K562 (cell line): ENCODE results near the gene RAP1A. TPM values are rescaled to one million over a fixed set of nuclear protein-coding genes. Genes with fewer than 3 reads are reported as not detected.

ENCODE experiments used
- HMG20B ChIP-seq: fragments of 250-450 bp; sonication (Bioruptor Pico); IDR thresholded peaks from 2 replicates; pipeline ENCODE4 v1.5.0; 2021; ENCODE audit warnings: mild to moderate bottlenecking
- KAT7 ChIP-seq: sonication (generic); formaldehyde crosslinking; IDR thresholded peaks from 2 replicates; pipeline ENCODE4 v1.8.0; 2022; ENCODE audit warnings: missing genetic modification reagents, mild to moderate bottlenecking, borderline replicate concordance
- MCM3 ChIP-seq: fragments of 450-650 bp; IDR thresholded peaks from 2 replicates; pipeline ENCODE4 v1.6.1; 2016
- ZBTB17 ChIP-seq: fragments of 450-650 bp; formaldehyde crosslinking; IDR thresholded peaks from 2 replicates; pipeline ENCODE4 v1.4.0; 2020; ENCODE audit warnings: mild to moderate bottlenecking
- polyA plus RNA-seq, 8 experiments: library from polyadenylated mRNA; depleted of rRNA in 4 of 8; stranded (reverse) in 5 of 8; unstranded in 3 of 8; fragments of >200 nt; fragmentation: Nextera tagmentation in 2 of 8; fragmentation: Illumina TruSeq in 1 of 8; extraction: Ambion mirVana in 2 of 8; extraction: Trizol in 1 of 8; gene quantifications; 2 replicates each; pipeline versions ENCODE4 v1.2.1 to v1.2.3, GENCODE V29; 2011 to 2014; ENCODE audit warnings: inconsistent platforms in 1 of 8, missing spikeins in 1 of 8
- total RNA-seq, 7 experiments: library from RNA; depleted of rRNA in 6 of 7; stranded (reverse); fragments of >200 nt in 6 of 7; fragmentation: Illumina TruSeq in 2 of 7; extraction: Trizol in 2 of 7; gene quantifications; 2 replicates each; pipeline versions ENCODE4 v1.2.1 to v1.2.3, GENCODE V29; 2011 to 2021; ENCODE audit warnings: low replicate concordance in 1 of 7
- TF ChIP-seq, protein P1 (sequence below): fragments of 450-650 bp; IDR thresholded peaks from 2 replicates; pipeline ENCODE4 v1.6.1; 2016; ENCODE audit warnings: mild to moderate bottlenecking, moderate library complexity

RAP1A gene
- total and polyA plus RNA-seq, 9 of the 15 experiments (the other 6 are each of a cell fraction or from before 2014, with no cell fraction given), result 13.4 to 86.2 (median 32.5) TPM

DNA sequence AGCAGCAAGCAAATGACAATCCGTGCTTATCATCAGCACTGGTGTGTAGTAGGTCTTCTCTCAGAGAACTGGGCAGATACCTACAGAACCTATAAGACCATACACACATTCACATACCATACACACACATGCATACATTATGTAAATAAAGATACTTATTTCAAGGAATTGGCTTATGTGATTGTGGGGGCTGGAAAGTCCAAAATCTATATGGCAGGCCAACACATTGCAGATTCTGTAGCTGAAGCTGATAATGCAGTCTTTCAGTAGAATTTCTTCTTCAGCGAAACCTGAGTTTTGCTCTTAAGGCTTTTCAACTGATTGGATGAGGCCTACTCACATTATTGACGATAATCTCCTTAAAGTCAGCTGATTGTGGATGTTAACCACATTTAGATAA, 24.1 kb downstream of the RAP1A start (continued):
- TF ChIP-seq ZBTB17 (CRISPR knock-in tag) (no peak), HMG20B (no peak), KAT7 (no peak), MCM3 (no peak)
- TF ChIP-seq, protein P1, sequence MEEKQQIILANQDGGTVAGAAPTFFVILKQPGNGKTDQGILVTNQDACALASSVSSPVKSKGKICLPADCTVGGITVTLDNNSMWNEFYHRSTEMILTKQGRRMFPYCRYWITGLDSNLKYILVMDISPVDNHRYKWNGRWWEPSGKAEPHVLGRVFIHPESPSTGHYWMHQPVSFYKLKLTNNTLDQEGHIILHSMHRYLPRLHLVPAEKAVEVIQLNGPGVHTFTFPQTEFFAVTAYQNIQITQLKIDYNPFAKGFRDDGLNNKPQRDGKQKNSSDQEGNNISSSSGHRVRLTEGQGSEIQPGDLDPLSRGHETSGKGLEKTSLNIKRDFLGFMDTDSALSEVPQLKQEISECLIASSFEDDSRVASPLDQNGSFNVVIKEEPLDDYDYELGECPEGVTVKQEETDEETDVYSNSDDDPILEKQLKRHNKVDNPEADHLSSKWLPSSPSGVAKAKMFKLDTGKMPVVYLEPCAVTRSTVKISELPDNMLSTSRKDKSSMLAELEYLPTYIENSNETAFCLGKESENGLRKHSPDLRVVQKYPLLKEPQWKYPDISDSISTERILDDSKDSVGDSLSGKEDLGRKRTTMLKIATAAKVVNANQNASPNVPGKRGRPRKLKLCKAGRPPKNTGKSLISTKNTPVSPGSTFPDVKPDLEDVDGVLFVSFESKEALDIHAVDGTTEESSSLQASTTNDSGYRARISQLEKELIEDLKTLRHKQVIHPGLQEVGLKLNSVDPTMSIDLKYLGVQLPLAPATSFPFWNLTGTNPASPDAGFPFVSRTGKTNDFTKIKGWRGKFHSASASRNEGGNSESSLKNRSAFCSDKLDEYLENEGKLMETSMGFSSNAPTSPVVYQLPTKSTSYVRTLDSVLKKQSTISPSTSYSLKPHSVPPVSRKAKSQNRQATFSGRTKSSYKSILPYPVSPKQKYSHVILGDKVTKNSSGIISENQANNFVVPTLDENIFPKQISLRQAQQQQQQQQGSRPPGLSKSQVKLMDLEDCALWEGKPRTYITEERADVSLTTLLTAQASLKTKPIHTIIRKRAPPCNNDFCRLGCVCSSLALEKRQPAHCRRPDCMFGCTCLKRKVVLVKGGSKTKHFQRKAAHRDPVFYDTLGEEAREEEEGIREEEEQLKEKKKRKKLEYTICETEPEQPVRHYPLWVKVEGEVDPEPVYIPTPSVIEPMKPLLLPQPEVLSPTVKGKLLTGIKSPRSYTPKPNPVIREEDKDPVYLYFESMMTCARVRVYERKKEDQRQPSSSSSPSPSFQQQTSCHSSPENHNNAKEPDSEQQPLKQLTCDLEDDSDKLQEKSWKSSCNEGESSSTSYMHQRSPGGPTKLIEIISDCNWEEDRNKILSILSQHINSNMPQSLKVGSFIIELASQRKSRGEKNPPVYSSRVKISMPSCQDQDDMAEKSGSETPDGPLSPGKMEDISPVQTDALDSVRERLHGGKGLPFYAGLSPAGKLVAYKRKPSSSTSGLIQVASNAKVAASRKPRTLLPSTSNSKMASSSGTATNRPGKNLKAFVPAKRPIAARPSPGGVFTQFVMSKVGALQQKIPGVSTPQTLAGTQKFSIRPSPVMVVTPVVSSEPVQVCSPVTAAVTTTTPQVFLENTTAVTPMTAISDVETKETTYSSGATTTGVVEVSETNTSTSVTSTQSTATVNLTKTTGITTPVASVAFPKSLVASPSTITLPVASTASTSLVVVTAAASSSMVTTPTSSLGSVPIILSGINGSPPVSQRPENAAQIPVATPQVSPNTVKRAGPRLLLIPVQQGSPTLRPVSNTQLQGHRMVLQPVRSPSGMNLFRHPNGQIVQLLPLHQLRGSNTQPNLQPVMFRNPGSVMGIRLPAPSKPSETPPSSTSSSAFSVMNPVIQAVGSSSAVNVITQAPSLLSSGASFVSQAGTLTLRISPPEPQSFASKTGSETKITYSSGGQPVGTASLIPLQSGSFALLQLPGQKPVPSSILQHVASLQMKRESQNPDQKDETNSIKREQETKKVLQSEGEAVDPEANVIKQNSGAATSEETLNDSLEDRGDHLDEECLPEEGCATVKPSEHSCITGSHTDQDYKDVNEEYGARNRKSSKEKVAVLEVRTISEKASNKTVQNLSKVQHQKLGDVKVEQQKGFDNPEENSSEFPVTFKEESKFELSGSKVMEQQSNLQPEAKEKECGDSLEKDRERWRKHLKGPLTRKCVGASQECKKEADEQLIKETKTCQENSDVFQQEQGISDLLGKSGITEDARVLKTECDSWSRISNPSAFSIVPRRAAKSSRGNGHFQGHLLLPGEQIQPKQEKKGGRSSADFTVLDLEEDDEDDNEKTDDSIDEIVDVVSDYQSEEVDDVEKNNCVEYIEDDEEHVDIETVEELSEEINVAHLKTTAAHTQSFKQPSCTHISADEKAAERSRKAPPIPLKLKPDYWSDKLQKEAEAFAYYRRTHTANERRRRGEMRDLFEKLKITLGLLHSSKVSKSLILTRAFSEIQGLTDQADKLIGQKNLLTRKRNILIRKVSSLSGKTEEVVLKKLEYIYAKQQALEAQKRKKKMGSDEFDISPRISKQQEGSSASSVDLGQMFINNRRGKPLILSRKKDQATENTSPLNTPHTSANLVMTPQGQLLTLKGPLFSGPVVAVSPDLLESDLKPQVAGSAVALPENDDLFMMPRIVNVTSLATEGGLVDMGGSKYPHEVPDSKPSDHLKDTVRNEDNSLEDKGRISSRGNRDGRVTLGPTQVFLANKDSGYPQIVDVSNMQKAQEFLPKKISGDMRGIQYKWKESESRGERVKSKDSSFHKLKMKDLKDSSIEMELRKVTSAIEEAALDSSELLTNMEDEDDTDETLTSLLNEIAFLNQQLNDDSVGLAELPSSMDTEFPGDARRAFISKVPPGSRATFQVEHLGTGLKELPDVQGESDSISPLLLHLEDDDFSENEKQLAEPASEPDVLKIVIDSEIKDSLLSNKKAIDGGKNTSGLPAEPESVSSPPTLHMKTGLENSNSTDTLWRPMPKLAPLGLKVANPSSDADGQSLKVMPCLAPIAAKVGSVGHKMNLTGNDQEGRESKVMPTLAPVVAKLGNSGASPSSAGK, result no peak
